HG03442 (cell line): Measurements from ENCODE around the gene MID1.

Source experiments
- ATAC-seq: cut with Tn5 transposase; IDR thresholded peaks from one replicate; pipeline ENCODE4 v1.9.1; 2021; ENCODE audit warnings: mild to moderate bottlenecking, moderate library complexity; ENCODE audit not compliant: unreplicated experiment

Gene MID1

DNA sequence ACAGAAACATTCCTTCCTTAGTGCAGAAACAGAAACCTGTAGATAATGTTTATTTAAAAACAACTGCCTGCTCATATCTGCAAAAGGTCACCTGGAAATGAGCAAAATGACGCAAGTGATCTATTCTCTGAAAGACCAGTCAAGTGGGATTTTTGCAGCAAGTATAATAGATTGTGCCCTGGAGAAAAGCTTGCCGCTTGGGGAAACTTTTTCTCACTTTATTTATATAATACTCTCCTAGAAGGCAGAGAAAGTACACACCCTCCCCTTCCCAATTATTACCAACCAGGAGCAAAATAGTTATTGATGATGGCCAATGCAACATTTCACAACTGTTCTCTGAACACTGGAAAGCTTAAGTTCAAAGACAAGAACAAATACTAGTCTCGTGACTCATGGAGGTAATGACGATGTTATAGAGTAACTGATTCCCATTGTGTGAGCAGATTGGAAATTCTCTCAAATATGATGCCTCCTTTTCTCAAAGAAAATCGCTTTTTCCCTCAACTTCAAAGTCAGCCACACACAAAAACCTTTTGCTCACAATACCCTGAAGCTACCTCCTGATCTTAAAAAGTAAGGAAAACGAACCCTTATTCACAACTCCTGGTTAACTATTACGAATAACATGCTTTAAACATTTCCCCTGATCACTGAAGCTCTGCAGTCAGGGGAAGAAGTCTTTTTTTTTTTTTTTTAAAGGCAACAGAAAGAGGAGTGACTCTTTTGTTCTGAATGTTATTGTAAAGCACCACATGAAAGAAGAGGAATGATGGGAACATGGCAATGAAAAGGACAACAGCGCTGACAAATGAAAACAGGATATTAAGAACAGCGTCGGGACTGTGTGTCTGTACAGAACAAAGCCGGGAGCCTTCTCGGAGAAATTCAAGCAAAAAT, 41.0 kb downstream of the MID1 start:
- ATAC-seq = no peak

GRCh38 chrX:10578527-10578926, 41.9 kb downstream of the MID1 start:
- no peak for ATAC-seq

- no peak for ATAC-seq
Observed at GRCh38 chrX:10577853-10578252, 42.5 kb downstream of the MID1 start.

DNA sequence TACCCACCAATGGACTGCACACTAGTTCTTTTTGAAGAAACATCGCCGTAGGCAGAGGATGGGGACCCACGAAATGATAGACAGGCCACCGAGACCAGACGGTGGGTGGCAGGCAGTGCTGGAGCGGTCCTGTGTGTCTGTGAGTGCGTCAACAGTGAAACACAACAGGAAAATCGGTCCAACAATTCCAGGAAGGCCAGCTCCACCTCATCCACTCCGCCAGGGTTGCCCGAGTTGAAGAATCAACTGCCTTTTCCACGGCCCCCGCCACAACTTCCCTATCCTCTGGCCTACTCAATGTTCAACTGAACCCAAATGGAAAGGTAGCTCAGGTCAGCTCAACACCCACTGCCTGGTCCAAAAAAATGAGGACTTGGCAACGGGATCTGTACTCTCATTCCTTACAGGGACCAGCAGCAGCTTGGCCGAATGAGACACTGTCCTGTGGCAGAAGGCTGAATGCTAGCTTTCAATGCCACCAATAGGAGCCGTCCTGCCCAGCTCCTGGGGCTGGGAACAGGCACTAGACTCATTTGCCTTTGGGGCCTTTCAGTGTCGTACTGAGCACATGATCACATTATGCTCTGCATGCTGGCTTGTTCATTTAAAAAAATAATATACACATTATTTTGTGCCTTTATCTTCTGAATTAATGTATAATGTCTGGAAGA, 43.5 kb downstream of the MID1 start:
- ATAC-seq = no peak

DNA sequence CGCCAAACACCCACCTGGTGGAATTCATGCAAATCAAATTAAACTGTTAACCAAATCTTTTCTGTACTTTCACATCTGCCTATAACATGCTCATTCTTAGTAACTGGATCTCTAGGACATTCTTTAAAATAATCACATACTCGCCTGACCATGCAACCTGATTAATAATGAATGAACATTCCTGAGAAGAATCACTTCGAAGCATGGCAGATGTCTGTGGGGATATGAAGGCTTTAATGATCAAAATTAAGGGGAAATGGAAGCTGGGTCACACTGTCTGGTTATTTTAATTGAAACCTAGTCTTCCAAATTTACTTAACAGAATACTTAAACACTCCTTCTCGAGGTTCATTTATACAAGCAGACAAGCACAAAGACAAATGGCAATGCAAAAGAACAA, 44.2 kb downstream of the MID1 start:
- ATAC-seq = no peak

DNA sequence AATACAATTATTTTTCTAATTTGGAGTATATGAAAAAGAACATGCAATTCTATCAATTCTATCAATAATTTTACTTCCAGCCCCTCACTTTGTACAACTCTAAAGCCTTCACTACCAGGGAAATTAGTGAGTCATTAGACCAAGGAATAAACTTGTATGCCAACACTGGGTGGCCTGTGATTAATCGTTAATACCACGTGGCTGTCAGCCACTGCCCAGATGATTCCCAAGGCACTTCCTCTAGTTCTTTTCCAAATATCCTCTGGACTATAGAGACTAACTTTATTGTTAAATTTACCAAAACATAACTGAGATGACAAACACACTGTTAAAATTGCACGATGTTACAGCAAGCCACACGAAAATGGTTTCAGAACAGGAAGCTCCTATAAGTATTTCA, 45.7 kb downstream of the MID1 start:
- no peak for ATAC-seq

- ATAC-seq = no peak
Observed at GRCh38 chrX:10571260-10571659, 49.1 kb downstream of the MID1 start.

DNA sequence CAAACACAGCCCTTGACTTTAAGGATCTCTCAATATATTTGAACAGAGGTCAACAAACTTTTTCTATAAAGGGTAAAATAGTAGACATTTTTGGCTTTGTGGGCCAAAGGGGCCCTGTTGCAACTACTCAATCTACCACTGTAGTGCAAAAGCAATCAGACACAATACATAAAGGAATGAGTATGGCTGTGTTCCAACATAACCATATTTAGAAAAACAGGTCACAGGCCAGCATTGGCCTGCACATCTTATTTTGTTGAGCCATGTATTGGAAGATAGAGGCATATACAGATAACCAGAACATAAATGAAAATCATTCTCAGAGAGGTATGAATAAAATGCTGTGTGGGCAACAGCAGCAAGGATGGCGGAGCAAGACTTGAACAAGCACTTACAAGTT, 49.8 kb downstream of the MID1 start:
- no peak for ATAC-seq

DNA sequence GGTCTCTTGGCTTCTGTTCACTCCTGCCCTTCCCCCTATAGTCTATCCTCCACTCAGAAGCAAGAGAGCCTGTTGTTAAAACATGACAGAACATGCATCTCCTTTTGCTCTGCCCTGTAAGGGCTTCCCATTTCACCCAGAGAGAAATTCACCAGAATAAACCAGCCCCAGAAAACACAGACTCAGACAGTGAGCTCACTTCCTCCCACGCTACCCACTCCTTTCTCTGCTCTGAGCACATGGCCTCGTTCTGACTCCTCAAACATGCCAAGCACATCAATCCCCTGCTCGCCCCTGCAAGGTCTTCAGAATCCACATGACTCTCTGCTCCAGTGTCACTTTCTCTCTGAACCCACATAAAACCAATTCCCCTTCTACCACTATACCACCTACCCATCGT, 50.4 kb downstream of the MID1 start:
- no peak for ATAC-seq

DNA sequence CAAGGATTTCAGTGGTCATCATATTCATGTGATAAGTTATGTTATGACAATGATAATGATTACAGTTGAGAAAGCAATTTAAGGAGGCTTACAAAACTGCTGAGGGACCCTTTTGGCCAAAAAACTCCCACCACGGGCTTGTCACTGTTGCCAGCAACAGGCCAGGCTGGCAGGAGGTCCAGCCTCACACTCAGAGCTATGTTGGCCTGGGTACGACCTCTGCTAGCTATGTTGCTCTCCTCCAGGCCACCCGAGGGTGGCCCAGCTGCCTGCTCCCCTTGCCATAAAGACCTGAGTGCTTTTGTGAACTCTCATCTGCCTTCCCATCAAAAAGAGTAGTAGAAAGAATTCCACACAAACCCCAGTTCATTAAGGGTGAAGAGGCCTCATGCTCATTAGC, 52.0 kb downstream of the MID1 start:
- no peak for ATAC-seq

DNA sequence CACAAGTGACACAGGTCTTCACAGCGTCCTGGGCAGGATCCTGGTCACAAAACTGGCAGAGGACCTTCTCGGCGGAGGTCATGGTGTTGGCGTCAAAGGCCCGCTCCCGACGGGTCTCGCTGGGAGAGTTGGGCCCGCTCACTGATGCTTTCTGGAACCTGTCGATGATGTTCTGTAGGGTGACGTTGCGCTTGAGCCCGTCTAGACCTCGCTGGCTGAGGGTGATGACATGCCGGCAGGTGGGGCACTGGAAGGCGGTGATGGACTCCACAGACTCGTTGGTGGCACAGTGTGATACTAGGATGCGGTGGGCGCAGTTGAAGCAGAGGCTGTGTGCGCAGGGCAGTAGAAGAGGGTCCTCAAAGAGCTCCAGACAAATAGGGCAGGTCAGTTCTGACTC, 53.2 kb downstream of the MID1 start:
- ATAC-seq = no peak

DNA sequence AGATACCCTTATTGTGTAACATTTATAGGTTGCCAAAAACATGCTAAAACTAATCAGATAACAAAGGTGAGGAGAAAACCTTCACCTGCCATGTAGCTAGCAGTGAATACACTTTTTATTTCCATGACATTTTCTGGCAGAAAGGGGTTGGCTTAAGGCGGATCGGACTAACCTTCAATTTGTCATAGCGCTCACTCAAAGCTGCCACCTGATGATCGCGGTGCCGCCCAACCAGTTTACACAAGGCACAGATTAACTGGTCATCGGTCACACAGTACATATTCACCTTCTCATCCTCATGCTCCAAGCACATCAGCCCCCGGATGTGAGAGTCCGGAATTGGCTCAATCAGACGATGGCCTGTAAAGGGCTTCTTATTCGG, 53.7 kb downstream of the MID1 start:
- no peak for ATAC-seq

- ATAC-seq = no peak
Observed at GRCh38 chrX:10564484-10564883, 55.9 kb downstream of the MID1 start.

DNA sequence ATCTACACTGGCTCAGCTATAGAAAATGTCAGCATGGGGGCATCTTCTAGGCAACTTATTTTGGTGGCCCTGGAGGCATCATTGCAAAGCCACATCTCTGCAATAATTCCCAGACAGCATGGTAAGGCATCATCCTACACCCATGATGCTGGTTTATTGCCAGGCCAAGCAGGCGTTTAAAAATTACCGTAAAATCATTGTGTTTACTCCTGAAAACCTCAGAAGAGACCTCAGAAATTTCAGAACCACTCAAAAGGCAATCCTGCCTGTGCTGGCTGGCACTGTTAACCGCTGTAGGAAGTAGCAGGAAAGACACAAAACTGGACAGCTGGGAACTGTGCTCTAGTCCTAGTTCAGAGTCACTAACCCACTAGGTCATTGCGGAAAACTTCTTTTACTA, 63.2 kb downstream of the MID1 start:
- no peak for ATAC-seq

DNA sequence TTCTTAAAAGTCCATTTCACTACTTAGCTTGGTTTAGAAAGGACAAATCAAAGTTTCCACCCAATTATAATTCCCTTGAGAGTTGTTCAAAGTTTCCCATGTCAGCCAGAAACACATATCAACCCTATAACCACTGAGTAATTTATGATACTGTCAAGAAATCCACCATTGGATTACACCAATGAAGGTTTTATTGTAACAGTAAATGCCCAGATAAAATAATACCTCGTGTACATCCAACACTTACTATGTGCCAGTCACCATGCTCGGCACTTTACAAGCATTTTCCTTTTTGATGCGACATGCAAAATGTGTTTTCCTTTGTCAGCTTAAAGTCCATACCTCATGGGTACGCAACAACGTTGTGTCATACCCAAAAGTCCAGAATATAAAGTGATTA, 64.0 kb downstream of the MID1 start:
- no peak for ATAC-seq

DNA sequence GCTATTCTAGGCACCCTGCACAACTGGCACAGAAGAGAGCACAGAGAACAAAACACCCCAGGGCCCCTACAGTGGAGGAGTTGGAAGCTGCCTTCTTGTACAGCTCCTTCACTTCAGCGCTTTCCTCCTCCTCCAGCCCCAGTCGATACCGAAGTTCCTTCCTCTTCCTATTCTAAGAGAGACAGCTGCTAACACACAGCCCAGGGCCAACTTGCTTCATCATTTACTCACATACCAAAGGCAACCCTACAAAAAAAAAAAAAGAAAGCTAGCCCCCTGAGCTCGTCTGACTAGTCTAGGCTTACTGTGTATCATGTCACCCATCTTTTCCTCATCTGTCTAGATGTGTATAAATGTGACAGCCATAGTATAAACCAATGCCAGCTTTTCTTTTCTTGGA, 64.5 kb downstream of the MID1 start:
- no peak for ATAC-seq

- ATAC-seq = no peak
Observed at GRCh38 chrX:10554612-10555270, 65.6 kb downstream of the MID1 start.

- no peak for ATAC-seq
Observed at GRCh38 chrX:10549280-10549679, 71.1 kb downstream of the MID1 start.

GRCh38 chrX:10548688-10549087, 71.7 kb downstream of the MID1 start:
- ATAC-seq = no peak

- no peak for ATAC-seq
Observed at GRCh38 chrX:10545882-10546281, 74.5 kb downstream of the MID1 start.

DNA sequence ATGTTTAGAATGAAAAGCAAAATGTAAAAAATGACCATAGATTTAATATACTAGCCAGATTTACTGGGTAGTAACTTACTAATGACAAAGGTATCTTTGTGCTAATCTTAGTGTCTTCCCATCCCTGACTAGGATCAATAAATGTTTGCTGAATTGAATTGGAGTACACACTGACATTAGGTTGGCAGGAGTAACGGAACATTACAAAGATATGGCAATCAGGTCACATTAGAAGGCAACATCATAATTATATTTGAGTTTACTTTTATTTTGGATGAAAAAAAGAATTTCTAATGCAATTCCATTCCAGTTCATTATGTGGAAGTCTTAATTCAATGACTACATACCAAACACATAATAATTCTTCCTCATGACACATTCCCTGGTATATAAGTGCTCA, 77.8 kb downstream of the MID1 start:
- ATAC-seq = no peak

DNA sequence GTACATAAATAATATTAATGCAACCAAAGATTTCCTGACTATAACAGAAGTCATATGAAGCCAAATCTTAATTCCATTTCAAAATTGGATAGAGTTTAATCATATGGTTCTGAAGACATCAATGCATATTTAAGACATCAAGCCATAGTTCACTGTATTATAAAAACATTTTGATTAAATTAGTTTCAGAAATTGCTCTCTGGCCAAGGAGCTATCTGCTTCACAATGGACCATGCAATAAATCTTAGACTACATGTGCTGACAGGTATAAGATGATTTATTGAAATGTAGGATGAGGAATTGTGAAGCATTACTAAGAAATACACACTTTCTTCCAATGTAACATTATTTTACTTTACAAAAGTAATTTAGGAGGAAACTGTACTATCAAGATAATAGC, 81.6 kb downstream of the MID1 start:
- ATAC-seq = no peak
